Hepatocyte (in vitro differentiated cells): ENCODE measurements around the gene IP6K1.

Experiments
- CTCF ChIP-seq: fragments of 200-600 bp; sonication (generic); IDR thresholded peaks from 2 replicates; pipeline ENCODE4 v1.5.1; 2016; ENCODE audit warnings: antibody characterized with exemption, mild to moderate bottlenecking; ENCODE audit not compliant: poor library complexity
- EZH2 ChIP-seq: fragments of 200-600 bp; sonication (generic); IDR thresholded peaks from 2 replicates; pipeline ENCODE4 v1.6.1; 2016; ENCODE audit warnings: antibody characterized with exemption, mild to moderate bottlenecking, borderline replicate concordance

GRCh38 chr3:49740427-49740826 is 45.9 kb downstream of the IP6K1 start:
- TF ChIP-seq CTCF: no peak
- no peak for TF ChIP-seq EZH2
